Breast epithelium (tissue), 4 donors: ENCODE measurements around the gene NTHL1. TPM values are rescaled to one million over a fixed set of nuclear protein-coding genes. Genes with fewer than 3 reads are reported as not detected.

Source experiments
- DNase-seq, 2 donors: peaks; one replicate each; pipeline ENCODE4 v3.0.0-alpha.2; 2019; ENCODE audit warnings: low spot score in 2 of 2
- H3K27ac ChIP-seq, 2 donors: fragments of 200-600 bp; sonication (generic) in 1 of 2; one replicate each; pipeline ENCODE4 v1.5.1; 2016 to 2019; ENCODE audit warnings: mild to moderate bottlenecking in 1 of 2
- H3K27me3 ChIP-seq, 2 donors: fragments of 200-600 bp; sonication (generic) in 1 of 2; one replicate each; pipeline versions ENCODE4 v1.5.1 to v1.6.0; 2017 to 2019; ENCODE audit warnings: control low read depth in 1 of 2, mild to moderate bottlenecking in 1 of 2
- H3K36me3 ChIP-seq: fragments of 200-600 bp; one replicate; pipeline ENCODE4 v1.5.1; 2019
- H3K4me1 ChIP-seq, 2 donors: fragments of 200-600 bp; sonication (generic); one replicate each; pipeline ENCODE4 v1.5.1; 2016 to 2019; ENCODE audit warnings: control low read depth in 1 of 2
- H3K4me3 ChIP-seq, 3 donors: fragments of 200-600 bp; sonication (generic); 1 replicate in 2 of 3; 2 replicates in 1 of 3; pipeline ENCODE4 v1.5.1; 2016 to 2019; ENCODE audit warnings: mild to moderate bottlenecking in 3 of 3, moderate library complexity in 2 of 3
- H3K9me3 ChIP-seq, 2 donors: fragments of 200-600 bp; sonication (generic) in 1 of 2; one replicate each; pipeline ENCODE4 v1.5.1; 2016 to 2019; ENCODE audit warnings: control low read depth in 1 of 2
- POLR2A ChIP-seq: fragments of 450-650 bp; IDR thresholded peaks from one replicate; pipeline ENCODE4 v1.6.1; 2016; ENCODE audit warnings: antibody characterized with exemption, mild to moderate bottlenecking, moderate library complexity
- POLR2AphosphoS5 ChIP-seq, 3 donors: sonication (generic); formaldehyde crosslinking; IDR thresholded peaks; one replicate each; pipeline ENCODE4 v1.6.1; 2017; ENCODE audit warnings: antibody characterized with exemption in 3 of 3
- intact Hi-C: fragments of 100-400 bp; cut with DNase I; formaldehyde crosslinking; loops from one replicate; pipeline ENCODE4 v1.15.1; 2023; ENCODE audit warnings: low total_unique reads
- total RNA-seq, 3 donors: library from RNA; depleted of rRNA; stranded (reverse); fragments of >200 nt; gene quantifications; one replicate each; pipeline ENCODE4 v1.1.0, GENCODE V29; 2016
- TF ChIP-seq, protein P1 (sequence below), 3 donors: fragments of 450-650 bp; IDR thresholded peaks; one replicate each; pipeline ENCODE4 v1.5.1; 2016 to 2017; ENCODE audit warnings: antibody characterized with exemption in 3 of 3, mild to moderate bottlenecking in 3 of 3, moderate library complexity in 3 of 3

NTHL1 gene
- 10 to 100 TPM; 10.6 to 27.9 (median 16.1) TPM for total RNA-seq

DNA sequence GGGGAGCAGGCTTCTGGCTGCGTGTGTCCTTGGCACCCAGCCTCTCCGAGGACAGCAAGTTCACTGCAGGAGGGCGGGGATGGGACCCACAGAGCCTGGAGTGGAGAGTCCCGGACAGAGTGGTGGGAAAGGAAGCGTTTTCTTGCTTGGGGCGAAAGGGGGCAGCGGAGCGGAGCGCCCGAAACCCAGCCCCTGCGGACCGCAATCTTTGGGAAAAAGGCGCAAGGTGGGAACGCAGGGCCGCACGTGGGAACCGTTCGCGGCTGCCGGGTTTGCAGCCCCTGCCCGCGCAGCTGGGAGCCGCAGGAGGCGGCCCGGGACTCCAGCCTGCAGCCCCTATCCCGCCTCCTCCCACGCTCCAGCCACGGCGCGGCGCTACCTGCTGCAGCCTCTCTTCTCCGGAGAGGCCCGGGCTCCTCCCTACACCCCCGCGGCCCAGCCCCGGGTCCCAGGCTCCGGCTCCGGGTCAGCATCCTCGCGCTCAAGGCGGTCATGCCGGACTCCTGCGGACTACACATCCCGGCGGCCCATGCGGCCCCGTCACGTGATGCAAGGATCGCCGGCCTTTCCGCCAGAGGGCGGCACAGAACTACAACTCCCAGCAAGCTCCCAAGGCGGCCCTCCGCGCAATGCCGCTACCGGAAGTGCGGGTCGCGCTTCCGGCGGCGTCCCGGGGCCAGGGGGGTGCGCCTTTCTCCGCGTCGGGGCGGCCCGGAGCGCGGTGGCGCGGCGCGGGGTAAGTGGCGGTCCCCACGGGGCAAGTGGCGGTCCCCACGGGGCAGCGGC is at the start of gene NTHL1, which contains the start of gene TSC2:
TSS of gene NTHL1 (minus strand) at position 505 of the 786 bp plus-strand sequence. CDS start at position 494, 11 bp downstream.
TSS of gene TSC2 (plus strand) at position 656 of the 786 bp plus-strand sequence. CDS start 631 bp downstream, outside the sequence.
- H3K27ac ChIP-seq = peak within 1 kb of the TSS; percentile 72 to 88
- DNase-seq = peak; percentile 95
- peak; percentile 44 to 92 (median 81) for TF ChIP-seq POLR2AphosphoS5 (IDR thresholded peaks at IDR 0.05)
- TF ChIP-seq POLR2A = no peak
- TF ChIP-seq, protein P1, sequence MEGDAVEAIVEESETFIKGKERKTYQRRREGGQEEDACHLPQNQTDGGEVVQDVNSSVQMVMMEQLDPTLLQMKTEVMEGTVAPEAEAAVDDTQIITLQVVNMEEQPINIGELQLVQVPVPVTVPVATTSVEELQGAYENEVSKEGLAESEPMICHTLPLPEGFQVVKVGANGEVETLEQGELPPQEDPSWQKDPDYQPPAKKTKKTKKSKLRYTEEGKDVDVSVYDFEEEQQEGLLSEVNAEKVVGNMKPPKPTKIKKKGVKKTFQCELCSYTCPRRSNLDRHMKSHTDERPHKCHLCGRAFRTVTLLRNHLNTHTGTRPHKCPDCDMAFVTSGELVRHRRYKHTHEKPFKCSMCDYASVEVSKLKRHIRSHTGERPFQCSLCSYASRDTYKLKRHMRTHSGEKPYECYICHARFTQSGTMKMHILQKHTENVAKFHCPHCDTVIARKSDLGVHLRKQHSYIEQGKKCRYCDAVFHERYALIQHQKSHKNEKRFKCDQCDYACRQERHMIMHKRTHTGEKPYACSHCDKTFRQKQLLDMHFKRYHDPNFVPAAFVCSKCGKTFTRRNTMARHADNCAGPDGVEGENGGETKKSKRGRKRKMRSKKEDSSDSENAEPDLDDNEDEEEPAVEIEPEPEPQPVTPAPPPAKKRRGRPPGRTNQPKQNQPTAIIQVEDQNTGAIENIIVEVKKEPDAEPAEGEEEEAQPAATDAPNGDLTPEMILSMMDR (IDR thresholded peaks at IDR 0.05) = peak; percentile 35 to 42 (median 38)
- no peaks in the 10 kb centered on the region for H3K36me3 ChIP-seq
- intact Hi-C loops = no loop called here
- peak within 1 kb of the TSS; percentile 90 to 99 (median 93) for H3K4me3 ChIP-seq
- H3K4me1 ChIP-seq = peaks cover 13% of the 10 kb centered on the region in 2 donors
- H3K9me3 ChIP-seq = no peaks in the 10 kb centered on the region
- H3K27me3 ChIP-seq = no peaks in the 10 kb centered on the region

DNA sequence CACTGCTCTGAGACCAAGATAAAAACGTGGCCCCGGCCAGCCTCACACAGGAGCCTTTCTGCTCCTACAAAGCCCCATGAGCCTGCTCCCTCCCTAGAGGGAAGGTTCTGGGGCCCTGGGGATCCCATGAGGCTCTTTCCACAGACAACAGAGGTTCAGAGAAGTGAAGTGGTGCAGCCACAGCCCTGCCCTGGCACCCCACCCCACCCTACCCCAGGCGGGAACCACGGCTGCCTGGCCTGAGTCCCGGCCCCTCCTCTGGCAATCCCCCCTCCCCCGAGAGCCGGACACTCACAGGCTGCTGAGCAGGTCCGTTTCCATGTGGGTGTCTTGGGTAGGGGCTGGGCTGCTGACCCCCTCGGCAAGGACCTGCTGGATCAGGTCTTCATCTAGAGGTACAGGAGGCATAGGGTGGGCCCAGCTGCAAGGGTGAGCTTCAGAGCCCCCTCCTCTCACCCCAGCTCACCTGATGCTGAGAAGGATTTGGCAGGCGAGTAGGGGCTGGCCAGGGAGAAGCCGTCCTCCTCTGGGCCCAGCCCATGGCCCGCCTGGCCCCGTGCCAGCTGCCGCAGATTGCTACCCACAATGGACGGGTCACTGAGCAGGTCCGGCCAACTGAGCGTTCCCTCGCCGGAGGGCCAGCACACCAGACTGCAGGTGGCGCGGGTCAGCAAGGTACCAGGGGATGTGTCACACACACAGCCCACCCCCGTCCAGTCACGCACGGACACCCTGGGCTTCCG is 49.4 kb upstream of the NTHL1 start:
- no peak for TF ChIP-seq POLR2AphosphoS5 (IDR thresholded peaks at IDR 0.05)
- TF ChIP-seq, protein P1 (IDR thresholded peaks at IDR 0.05) = no peak
- TF ChIP-seq POLR2A = no peak
- intact Hi-C loops = no loop called here
- Histone ChIP-seq H3K27me3 (no peaks in the 10 kb centered on the region), H3K9me3 (no peaks in the 10 kb centered on the region), H3K27ac (no peak overlapping the region), H3K4me3 (no peak overlapping the region), H3K4me1 (no peaks in the 10 kb centered on the region), H3K36me3 (no peaks in the 10 kb centered on the region)
- no peak for DNase-seq

DNA sequence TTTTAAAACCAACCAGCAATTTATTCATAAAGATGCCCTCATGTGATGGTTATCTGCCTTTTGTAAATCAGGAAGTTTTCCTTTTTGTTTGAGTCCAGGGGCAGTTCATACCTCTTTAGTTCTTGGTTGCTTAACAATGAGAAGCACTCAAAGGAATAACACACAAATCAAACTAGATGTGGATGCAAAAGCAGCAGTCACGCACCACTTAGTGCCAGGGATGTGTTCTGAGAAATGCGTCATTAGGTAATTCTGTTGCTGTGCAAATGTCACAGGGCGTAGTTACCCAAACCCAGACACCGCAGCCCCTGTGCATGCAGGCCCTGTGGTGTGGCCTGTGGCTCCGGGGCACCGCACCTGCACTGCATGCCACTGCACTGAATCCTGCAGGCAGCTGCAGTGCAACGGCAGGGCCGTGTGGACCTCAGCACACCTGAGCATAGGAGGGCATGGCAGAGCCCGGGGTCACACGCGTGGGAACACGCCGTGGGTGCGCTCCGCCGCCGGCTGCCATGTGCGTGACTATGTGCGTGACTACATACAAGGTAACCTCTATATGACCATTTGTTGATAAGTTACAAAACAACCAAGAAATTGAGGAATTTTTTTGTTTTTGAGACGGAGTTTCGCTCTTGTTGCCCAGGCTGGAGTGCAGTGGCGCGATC is 48.4 kb upstream of the NTHL1 start:
- H3K36me3 ChIP-seq = no peaks in the 10 kb centered on the region
- H3K9me3 ChIP-seq = no peaks in the 10 kb centered on the region
- intact Hi-C loops = no loop called here
- no peaks in the 10 kb centered on the region for H3K4me1 ChIP-seq
- TF ChIP-seq, protein P1 (IDR thresholded peaks at IDR 0.05) = no peak
- TF ChIP-seq POLR2AphosphoS5 (IDR thresholded peaks at IDR 0.05) (no peak), POLR2A (no peak)
- H3K27me3 ChIP-seq = no peaks in the 10 kb centered on the region
- DNase-seq = no peak
- H3K27ac ChIP-seq = no peak overlapping the region
- H3K4me3 ChIP-seq = no peak overlapping the region

DNA sequence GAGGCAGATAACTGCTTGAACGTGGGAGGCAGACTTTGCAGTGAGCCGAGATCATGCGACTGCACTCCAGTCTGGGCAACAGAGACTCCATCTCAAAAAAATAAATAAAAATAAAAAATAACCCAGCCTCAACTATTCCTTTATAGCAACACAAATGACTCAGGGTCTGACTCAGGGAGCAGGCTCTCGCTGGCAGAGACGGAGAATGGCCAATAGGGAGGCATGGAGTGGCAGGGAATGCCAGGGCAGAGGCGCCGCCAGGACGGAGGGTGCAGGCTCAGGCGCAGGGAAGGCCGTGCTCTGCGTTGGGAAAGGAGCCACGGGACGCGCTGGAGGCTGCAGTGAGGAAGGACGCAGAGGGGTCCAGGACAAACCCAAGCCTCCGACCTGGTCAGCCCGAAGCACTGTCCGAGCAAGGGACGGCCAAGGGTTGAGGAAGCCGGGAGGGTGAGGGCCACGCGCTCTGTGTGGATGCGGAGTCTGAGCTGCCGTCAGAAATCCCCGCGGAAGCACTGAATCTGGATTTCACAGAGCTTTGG is 47.8 kb upstream of the NTHL1 start:
- H3K36me3 ChIP-seq = no peaks in the 10 kb centered on the region
- H3K9me3 ChIP-seq = no peaks in the 10 kb centered on the region
- no peaks in the 10 kb centered on the region for H3K27me3 ChIP-seq
- no peak for DNase-seq
- no peak overlapping the region for H3K27ac ChIP-seq
- TF ChIP-seq POLR2A = no peak
- TF ChIP-seq, protein P1 (IDR thresholded peaks at IDR 0.05) = no peak
- no peak for TF ChIP-seq POLR2AphosphoS5 (IDR thresholded peaks at IDR 0.05)
- H3K4me1 ChIP-seq = no peaks in the 10 kb centered on the region
- intact Hi-C loops = no loop called here
- H3K4me3 ChIP-seq = no peak overlapping the region
